K562 (cell line): ENCODE data around the gene ARHGAP10. TPM values are rescaled to one million over a fixed set of nuclear protein-coding genes. Genes with fewer than 3 reads are reported as not detected.

Experiments used
- COPS2 ChIP-seq: fragments of 450-650 bp; conservative IDR thresholded peaks from 2 replicates; pipeline ENCODE4 v1.6.1; 2016; ENCODE audit warnings: mild to moderate bottlenecking, moderate library complexity
- CTBP1 ChIP-seq: fragments of 450-650 bp; IDR thresholded peaks from 2 replicates; pipeline ENCODE4 v1.6.1; 2016; ENCODE audit warnings: borderline replicate concordance
- GABPA ChIP-seq: fragments of 200-800 bp; sonication (Bioruptor generic); conservative IDR thresholded peaks from 2 replicates; pipeline ENCODE4 v1.6.1; 2016; ENCODE audit warnings: low read depth, missing genetic modification characterization, missing compliant biosample characterization
- HCFC1 ChIP-seq: IDR thresholded peaks from 2 replicates; pipeline ENCODE4 v1.6.1; 2012; ENCODE audit warnings: low read depth, low read length, improper control_type of control experiment
- HMGN3 ChIP-seq: IDR thresholded peaks from 2 replicates; pipeline ENCODE4 v1.6.1; 2011; ENCODE audit warnings: borderline replicate concordance, low read depth, mild to moderate bottlenecking, mixed read lengths, low read length; ENCODE audit not compliant: insufficient read length; ENCODE audit errors: extremely low read depth
- JUND ChIP-seq, 2 experiments: IDR thresholded peaks; 2 replicates in 1 of 2; 3 replicates in 1 of 2; pipeline ENCODE4 v1.6.1; 2011; ENCODE audit warnings: borderline replicate concordance in 2 of 2, low read depth in 2 of 2, low read length in 2 of 2, improper control_type of control experiment in 1 of 2, missing biosample characterization in 1 of 2, missing genetic modification characterization in 1 of 2, missing genetic modification reagents in 1 of 2
- KAT2B ChIP-seq: IDR thresholded peaks from one replicate; pipeline ENCODE4 v1.6.1; 2012; ENCODE audit warnings: low read depth, mild to moderate bottlenecking, control low read depth, inconsistent platforms, low read length, moderate library complexity
- MTA1 ChIP-seq: fragments of 450-650 bp; IDR thresholded peaks from 2 replicates; pipeline ENCODE4 v1.6.1; 2017; ENCODE audit warnings: borderline replicate concordance
- MYNN ChIP-seq, 2 experiments: sonication (generic); formaldehyde crosslinking in 1 of 2; IDR thresholded peaks; 2 replicates each; pipeline versions ENCODE4 v1.5.0 to v1.6.1; 2016 to 2020; ENCODE audit warnings: antibody characterized with exemption in 1 of 2, missing genetic modification reagents in 1 of 2
- NFIC ChIP-seq: fragments of 450-650 bp; IDR thresholded peaks from 2 replicates; pipeline ENCODE4 v1.6.1; 2017; ENCODE audit warnings: mild to moderate bottlenecking, inconsistent platforms
- RBBP5 ChIP-seq: fragments of 200-600 bp; sonication (generic); IDR thresholded peaks from 2 replicates; pipeline ENCODE4 v1.6.1; 2012; ENCODE audit warnings: borderline replicate concordance, mild to moderate bottlenecking, low read length, control low read depth, inconsistent platforms; ENCODE audit not compliant: insufficient read depth, poor library complexity, severe bottlenecking
- RFX7 ChIP-seq: fragments of 250-450 bp; sonication (Bioruptor Pico); IDR thresholded peaks from 2 replicates; pipeline ENCODE4 v1.5.1; 2021; ENCODE audit warnings: mild to moderate bottlenecking
- TBL1XR1 ChIP-seq, 2 experiments: IDR thresholded peaks; 2 replicates each; pipeline ENCODE4 v1.6.1; 2012; ENCODE audit warnings: improper control_type of control experiment in 2 of 2, low read length in 2 of 2, mild to moderate bottlenecking in 1 of 2
- ZNF212 ChIP-seq: fragments of 450-650 bp; formaldehyde crosslinking; IDR thresholded peaks from 2 replicates; pipeline ENCODE4 v1.4.0; 2020; ENCODE audit warnings: mild to moderate bottlenecking
- ZZZ3 ChIP-seq: fragments of 450-650 bp; IDR thresholded peaks from 2 replicates; pipeline ENCODE4 v1.6.1; 2016; ENCODE audit warnings: antibody characterized with exemption, mild to moderate bottlenecking, moderate library complexity
- polyA plus RNA-seq, 8 experiments: library from polyadenylated mRNA; depleted of rRNA in 4 of 8; stranded (reverse) in 5 of 8; unstranded in 3 of 8; fragments of >200 nt; fragmentation: Nextera tagmentation in 2 of 8; fragmentation: Illumina TruSeq in 1 of 8; extraction: Ambion mirVana in 2 of 8; extraction: Trizol in 1 of 8; gene quantifications; 2 replicates each; pipeline versions ENCODE4 v1.2.1 to v1.2.3, GENCODE V29; 2011 to 2014; ENCODE audit warnings: inconsistent platforms in 1 of 8, missing spikeins in 1 of 8
- total RNA-seq, 7 experiments: library from RNA; depleted of rRNA in 6 of 7; stranded (reverse); fragments of >200 nt in 6 of 7; fragmentation: Illumina TruSeq in 2 of 7; extraction: Trizol in 2 of 7; gene quantifications; 2 replicates each; pipeline versions ENCODE4 v1.2.1 to v1.2.3, GENCODE V29; 2011 to 2021; ENCODE audit warnings: low replicate concordance in 1 of 7
- TF ChIP-seq, protein P1 (sequence below), 2 experiments: IDR thresholded peaks; 2 replicates each; pipeline ENCODE4 v1.6.1; 2012; ENCODE audit warnings: improper control_type of control experiment in 2 of 2, low read depth in 2 of 2, low read length in 2 of 2, borderline replicate concordance in 1 of 2
- TF ChIP-seq, protein P2 (sequence below): fragments of 250-450 bp; sonication (Bioruptor Pico); IDR thresholded peaks from 2 replicates; pipeline ENCODE4 v1.8.0; 2021; ENCODE audit warnings: mild to moderate bottlenecking, moderate library complexity
- TF ChIP-seq, protein P3 (sequence below): sonication (generic); formaldehyde crosslinking; IDR thresholded peaks from 2 replicates; pipeline ENCODE4 v1.8.0; 2022; ENCODE audit warnings: mild to moderate bottlenecking, missing genetic modification reagents
- TF ChIP-seq, protein P4 (sequence below): fragments of 250-450 bp; sonication (Bioruptor Pico); IDR thresholded peaks from 2 replicates; pipeline ENCODE4 v1.5.0; 2020; ENCODE audit warnings: mild to moderate bottlenecking, borderline replicate concordance

Gene ARHGAP10
- total and polyA plus RNA-seq, 9 of the 15 experiments (the other 6 are each of a cell fraction or from before 2014, with no cell fraction given), result 0.03 to 0.22 (median 0.06) TPM; not detected in 3

DNA sequence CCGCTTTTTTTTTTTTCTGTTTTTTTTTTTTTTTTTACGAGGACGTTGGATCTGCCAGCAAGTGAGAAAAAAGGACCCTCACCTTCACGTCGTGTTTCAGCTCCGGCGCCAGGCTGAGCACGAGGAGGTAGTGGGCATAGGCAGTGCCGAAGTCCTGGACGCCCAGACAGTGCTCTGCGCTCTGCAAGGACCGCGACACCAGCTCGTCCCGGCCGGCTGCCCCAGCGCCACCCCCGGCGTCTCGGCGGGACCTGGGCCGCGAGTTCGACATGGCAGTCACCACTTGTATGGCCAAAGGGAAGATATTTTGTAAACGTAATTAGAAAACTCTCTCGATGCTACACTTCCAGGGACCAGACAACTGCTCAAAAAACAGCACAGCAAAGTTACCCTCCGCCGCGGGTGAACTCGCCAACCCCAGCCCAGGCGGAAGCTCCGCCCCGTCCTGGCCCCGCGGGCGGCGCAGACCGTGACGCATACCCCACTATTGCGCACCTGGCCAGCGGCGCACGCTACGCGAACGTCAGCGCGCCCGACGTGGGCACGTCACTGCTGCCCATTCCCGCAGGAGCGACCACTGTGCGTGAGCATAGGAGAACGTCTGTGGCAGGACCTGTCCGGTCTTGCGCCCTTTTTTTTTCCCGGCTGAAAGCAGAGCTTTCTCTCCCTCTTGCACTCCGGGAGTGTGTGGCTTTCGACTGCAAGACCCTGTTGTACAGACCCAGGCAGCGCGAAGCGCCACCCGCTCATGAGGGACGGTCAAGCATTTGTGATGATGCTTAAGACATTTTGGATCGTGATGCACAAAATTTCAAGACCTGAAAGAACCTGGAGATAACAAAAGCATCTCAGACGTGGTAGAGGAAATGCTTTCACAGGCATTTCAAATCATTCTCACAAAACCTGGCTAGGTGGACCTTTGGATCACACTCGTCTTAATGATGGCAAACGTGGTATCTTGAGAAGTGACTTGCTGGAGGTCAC, 47.9 kb upstream of the ARHGAP10 start, which contains the start of gene PRMT9 (continued):
- TF ChIP-seq, protein P1, sequence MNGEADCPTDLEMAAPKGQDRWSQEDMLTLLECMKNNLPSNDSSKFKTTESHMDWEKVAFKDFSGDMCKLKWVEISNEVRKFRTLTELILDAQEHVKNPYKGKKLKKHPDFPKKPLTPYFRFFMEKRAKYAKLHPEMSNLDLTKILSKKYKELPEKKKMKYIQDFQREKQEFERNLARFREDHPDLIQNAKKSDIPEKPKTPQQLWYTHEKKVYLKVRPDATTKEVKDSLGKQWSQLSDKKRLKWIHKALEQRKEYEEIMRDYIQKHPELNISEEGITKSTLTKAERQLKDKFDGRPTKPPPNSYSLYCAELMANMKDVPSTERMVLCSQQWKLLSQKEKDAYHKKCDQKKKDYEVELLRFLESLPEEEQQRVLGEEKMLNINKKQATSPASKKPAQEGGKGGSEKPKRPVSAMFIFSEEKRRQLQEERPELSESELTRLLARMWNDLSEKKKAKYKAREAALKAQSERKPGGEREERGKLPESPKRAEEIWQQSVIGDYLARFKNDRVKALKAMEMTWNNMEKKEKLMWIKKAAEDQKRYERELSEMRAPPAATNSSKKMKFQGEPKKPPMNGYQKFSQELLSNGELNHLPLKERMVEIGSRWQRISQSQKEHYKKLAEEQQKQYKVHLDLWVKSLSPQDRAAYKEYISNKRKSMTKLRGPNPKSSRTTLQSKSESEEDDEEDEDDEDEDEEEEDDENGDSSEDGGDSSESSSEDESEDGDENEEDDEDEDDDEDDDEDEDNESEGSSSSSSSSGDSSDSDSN (IDR thresholded peaks at IDR 0.05; ENCODE audit: borderline replicate concordance in 1 of 2, low read depth in 2 of 2, low read length in 2 of 2), result peak; percentile 66 to 83; a peak in 2 of 4 replicates
- peak; percentile 96 for TF ChIP-seq MTA1
- no peak for TF ChIP-seq ZZZ3
- peak; percentile 72 for TF ChIP-seq RBBP5
- peak; percentile 63 for TF ChIP-seq HMGN3
- no peak for TF ChIP-seq COPS2
- peak; percentile 55; the same call in 1 of the 2 replicates for TF ChIP-seq GABPA (tag)
- peak; percentile 72 for TF ChIP-seq HCFC1
- TF ChIP-seq, protein P2, sequence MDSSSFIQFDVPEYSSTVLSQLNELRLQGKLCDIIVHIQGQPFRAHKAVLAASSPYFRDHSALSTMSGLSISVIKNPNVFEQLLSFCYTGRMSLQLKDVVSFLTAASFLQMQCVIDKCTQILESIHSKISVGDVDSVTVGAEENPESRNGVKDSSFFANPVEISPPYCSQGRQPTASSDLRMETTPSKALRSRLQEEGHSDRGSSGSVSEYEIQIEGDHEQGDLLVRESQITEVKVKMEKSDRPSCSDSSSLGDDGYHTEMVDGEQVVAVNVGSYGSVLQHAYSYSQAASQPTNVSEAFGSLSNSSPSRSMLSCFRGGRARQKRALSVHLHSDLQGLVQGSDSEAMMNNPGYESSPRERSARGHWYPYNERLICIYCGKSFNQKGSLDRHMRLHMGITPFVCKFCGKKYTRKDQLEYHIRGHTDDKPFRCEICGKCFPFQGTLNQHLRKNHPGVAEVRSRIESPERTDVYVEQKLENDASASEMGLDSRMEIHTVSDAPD, result no peak
- no peak for TF ChIP-seq MYNN (IDR thresholded peaks at IDR 0.05)
- TF ChIP-seq MYNN (CRISPR knock-in tag; IDR thresholded peaks at IDR 0.05), result no peak
- TF ChIP-seq CTBP1, result peak; percentile 91
- TF ChIP-seq, protein P3, sequence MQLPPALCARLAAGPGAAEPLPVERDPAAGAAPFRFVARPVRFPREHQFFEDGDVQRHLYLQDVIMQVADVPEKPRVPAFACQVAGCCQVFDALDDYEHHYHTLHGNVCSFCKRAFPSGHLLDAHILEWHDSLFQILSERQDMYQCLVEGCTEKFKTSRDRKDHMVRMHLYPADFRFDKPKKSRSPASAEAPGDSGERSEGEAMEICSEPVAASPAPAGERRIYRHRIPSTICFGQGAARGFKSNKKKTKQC (CRISPR knock-in tag), result 0 out of 2 replicates have a peak, but pooled peaks have one; percentile 73
- peak in 1 of 2 experiments; percentile 85; a peak in 2 of 4 replicates for TF ChIP-seq TBL1XR1 (IDR thresholded peaks at IDR 0.05; ENCODE audit: low read length in 2 of 2)
- TF ChIP-seq NFIC, result peak; percentile 43
- TF ChIP-seq ZNF212 (CRISPR knock-in tag), result no peak
- TF ChIP-seq, protein P4, sequence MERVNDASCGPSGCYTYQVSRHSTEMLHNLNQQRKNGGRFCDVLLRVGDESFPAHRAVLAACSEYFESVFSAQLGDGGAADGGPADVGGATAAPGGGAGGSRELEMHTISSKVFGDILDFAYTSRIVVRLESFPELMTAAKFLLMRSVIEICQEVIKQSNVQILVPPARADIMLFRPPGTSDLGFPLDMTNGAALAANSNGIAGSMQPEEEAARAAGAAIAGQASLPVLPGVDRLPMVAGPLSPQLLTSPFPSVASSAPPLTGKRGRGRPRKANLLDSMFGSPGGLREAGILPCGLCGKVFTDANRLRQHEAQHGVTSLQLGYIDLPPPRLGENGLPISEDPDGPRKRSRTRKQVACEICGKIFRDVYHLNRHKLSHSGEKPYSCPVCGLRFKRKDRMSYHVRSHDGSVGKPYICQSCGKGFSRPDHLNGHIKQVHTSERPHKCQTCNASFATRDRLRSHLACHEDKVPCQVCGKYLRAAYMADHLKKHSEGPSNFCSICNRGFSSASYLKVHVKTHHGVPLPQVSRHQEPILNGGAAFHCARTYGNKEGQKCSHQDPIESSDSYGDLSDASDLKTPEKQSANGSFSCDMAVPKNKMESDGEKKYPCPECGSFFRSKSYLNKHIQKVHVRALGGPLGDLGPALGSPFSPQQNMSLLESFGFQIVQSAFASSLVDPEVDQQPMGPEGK (CRISPR knock-in tag), result no peak
- TF ChIP-seq KAT2B, result no peak
- no peak for TF ChIP-seq RFX7 (CRISPR knock-in tag)
- peak; percentile 79 for TF ChIP-seq JUND (IDR thresholded peaks at IDR 0.05; ENCODE audit: borderline replicate concordance, low read depth, low read length)
- peak; percentile 67; the same call in 1 of the 3 replicates for TF ChIP-seq JUND (tag; IDR thresholded peaks at IDR 0.05; ENCODE audit: borderline replicate concordance, low read depth, low read length)
